COR-L47 (cell line): Measurements from ENCODE around the gene ZFR2.
A peak's percentile ranks its signal among the peaks of the same experiment; 100 is the strongest.
"Not testable (repeated sequence)": the region's sequence is repeated elsewhere in the genome, so short reads cannot be mapped to it uniquely, and the experiment has no call there.

Source experiments
- DNase-seq: peaks from one replicate; lab custom pipeline; 2025; lab: John Stamatoyannopoulos, UW

Gene ZFR2

DNA sequence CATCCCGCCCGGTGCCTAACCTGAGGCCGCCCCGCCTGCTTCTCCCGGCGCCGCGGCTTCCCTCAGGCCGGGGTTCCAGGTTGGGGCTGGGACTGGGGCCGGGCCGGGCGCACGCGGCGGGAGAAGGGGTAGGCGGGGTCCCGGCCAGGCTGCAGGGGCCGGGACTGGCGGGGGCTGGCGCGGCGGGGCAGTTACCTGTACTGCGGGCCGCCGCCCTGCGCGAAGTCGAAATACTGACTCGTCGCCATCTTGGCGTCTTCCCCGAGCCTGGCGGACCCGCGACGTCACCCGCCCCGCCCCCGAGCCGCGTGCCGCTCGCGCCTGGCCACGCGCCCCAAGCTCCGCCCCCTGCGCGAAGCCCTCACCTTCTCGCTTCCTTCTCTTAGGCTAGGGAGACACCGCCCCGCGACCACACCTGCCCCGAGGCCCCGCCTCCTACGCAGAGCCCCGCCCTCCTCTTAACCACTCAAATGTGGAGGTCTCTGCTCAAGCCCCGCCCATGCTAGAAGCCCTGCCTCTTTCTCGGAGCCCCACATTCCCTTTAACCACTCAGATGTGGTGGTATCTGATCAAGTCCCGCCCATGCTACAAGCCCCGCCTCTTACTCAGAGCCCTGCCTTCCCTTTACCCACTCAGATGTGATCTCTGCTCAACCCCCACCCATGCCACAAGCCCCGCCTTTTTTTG lies at the start of gene ZFR2:
Gene ZFR2 (minus strand): TSS at position 269 of the 687 bp plus-strand sequence. CDS start 21 bp downstream, at position 248.
- DNase-seq, result no peak

- DNase-seq, result no peak
Observed at GRCh38 chr19:3916033-3916432, 47.2 kb upstream of the ZFR2 start.

DNA sequence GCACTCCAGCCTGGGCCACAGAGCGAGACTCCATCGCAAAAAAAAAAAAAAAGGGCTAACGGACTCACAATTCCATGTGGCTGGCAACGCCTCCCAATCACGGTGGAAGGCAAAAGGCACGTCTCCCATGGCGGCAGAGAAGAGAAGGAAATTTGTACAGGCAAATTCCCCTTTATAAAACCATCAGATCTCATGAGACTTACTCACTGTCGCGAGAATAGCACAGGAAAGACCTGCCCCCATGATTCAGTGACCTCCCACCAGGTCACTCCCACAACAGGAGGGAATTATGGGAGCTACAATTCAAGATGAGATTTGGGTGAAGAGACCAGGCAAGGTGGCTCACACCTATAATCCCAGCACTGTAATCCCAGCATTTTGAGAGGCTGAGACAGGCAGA lies 45.4 kb upstream of the ZFR2 start:
- DNase-seq, result no peak

DNA sequence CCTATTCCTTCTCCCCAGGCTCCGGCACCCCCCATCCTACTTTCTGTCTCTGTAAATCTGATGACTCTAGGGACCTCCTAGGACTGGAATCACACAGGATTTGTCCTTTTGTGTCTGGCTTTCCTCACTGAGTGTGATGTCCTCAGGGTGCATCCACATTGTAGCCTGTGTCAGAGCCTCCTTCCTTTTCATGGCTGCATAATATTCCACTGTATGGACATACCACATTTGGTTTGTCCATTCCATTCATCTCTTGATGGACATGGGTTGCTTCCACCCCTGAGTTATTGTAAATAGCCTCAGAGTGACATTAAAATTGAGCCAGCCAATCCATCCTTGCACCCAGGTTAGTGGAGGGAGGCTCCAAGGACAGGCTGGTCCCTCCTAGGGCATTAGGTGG lies 41.3 kb upstream of the ZFR2 start:
- no peak for DNase-seq

GRCh38 chr19:3908266-3909054 lies 39.6 kb upstream of the ZFR2 start:
- no peak for DNase-seq

- no peak for DNase-seq
Observed at GRCh38 chr19:3907626-3908265, 38.9 kb upstream of the ZFR2 start.

DNA sequence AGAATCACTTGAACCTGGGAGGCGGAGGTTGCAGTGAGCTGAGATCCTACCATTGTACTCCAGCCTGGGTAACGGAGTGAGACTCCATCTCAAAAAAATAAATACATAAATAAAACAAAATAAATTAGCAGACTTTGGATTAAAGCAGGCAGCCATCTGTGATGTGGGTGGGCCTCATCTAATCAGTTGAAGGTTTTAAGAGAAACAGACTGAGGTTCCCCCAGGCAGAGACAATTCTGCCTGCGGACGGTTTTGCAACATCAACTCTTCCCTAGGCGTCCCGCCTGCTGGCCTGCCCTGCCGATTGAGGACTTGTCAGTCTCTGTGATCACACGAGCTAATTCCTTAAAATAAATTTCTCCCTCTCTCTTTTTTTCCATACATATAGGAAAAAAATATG lies 35.4 kb upstream of the ZFR2 start:
- DNase-seq, result no peak

DNA sequence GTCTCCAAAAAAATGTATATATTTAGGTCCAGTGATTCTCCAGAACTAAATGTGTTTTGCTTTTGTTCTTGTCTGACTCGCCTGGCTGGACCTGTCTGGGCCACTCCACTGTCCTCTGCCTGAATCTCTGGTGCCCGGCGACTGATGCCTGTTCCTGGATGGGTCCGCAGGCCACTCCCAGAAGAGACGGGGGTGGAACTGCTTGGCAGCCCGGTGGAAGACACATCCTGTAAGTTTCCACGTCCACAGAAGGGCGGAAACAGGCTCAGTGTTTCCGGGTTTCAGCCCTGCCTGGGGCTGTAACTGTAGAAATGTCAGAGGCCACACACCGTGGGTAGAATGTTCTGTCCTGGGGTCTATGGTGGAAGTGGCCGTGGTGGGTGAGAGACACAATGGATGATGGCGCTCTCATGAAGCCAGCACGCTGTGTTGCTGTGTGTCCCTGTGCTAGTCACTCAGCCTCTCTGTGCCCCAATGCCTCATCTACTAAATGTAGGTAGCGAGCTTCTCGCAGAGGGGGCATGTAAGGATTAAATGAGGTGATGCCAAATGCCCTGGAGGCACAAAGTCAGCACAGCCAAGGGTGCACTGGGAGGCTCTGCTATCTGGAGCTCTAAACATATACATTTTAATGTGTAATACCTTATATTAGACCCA lies 33.6 kb upstream of the ZFR2 start:
- DNase-seq, result no peak

- no peak for DNase-seq
Observed at GRCh38 chr19:3899531-3900294, 30.9 kb upstream of the ZFR2 start.

- DNase-seq, result no peak
Observed at GRCh38 chr19:3898426-3898825, 29.6 kb upstream of the ZFR2 start.

- DNase-seq, result no peak
Observed at GRCh38 chr19:3897936-3898335, 29.1 kb upstream of the ZFR2 start.

- DNase-seq, result no peak
Observed at GRCh38 chr19:3895788-3896187, 26.9 kb upstream of the ZFR2 start.

- not testable (repeated sequence) for DNase-seq
Observed at GRCh38 chr19:3894959-3895358, 26.1 kb upstream of the ZFR2 start.

- DNase-seq, result no peak
Observed at GRCh38 chr19:3893509-3894179, 24.8 kb upstream of the ZFR2 start.

- DNase-seq, result no peak
Observed at GRCh38 chr19:3890591-3890990, 21.8 kb upstream of the ZFR2 start.

DNA sequence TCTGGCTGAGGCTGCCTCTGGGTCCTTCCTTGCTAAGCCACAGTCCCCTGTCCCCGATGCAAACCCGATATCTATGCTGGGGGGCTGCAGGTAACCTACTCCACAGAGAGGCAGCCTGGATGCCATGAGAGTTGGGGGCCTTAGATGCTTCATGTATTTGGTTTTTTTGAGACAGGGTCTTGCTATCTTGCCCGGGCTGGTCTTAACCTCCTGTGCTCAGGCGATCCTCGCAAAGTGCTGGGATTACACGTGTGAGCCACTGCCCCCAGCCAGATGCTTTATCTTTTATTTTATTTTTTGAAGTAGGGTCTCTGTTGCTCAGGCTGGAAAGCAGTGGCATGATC lies 13.2 kb upstream of the ZFR2 start:
- no peak for DNase-seq

DNA sequence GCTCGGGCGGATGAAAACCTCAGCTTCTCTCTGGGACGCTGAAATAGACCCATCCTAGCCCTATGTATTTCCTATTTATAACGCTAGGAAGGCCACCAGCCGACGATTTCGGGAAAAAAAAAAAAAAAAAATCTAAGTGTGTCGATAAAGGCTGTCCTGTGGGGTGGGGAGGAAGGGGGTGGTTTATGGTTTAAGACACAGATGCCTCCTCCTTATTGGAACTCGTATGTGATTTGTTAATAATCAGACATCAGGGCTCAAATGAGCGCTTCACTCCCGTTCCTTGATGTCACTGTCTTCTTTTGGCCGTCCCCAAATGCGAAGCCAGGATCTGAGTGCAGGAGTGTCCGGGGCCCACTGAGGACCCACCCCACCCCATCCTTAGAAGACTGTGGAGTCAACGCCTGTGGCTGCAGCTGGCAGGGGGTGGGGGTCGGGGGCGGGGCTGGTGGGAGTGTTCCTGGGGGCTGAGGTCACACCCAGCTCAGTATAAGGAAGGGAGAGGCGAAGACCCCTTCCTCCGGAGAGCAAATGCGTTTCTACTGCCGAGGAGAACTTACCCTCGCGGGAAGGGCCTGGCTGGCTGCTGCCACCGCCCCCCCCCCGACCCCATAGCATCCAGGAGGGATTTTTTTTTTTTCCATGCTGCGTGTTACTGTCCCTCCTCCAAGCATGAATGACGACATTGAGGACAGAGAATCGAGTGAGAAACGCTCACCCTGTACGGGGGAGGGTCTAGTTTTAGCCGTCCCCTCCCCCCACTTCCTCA lies 12.6 kb upstream of the ZFR2 start:
- DNase-seq, result peak; percentile 23

DNA sequence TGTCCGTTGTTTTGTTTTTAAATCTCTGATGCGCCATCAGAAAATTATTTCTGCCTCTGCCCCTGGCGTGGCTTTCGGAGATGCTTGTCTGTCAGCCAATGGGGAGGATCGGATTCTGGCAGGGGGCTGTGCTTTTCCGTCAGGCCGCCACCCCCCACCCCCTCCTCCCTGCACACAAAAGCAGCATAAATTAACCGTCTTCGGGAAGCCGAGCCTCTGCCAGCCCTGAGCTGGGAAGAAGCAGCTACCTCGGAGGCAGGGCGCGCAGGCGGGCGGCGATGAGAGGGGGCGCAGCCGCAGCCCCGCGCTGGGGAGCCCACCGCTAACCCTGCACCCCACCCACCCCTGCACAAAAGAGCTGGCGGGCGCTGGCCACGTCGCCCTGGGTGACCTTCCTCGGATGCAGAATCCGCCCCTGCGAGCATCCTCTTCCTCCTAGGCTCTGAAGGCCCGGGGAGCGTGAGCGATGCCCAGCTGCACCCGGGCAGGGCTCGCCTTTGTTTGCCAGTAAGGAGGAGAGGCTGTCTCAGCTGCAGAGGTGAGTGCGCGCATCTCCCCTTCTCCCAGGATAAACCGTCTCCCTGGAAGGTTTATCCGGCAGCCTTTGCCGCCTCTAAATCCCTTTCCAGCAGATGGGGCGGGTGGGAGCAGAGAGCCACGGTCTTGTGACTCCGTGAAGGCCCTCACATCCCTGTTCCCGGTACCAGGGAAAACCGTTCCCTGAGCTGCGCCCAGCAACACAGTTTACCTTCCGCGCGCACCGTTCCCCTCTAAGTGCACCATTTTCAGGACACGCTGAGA lies 11.8 kb upstream of the ZFR2 start, which contains the start of gene ATCAY:
Gene ATCAY (plus strand): TSS at position 215 of the 801 bp plus-strand sequence. CDS start 5,083 bp downstream, outside the sequence.
- DNase-seq, result peak; percentile 84

DNA sequence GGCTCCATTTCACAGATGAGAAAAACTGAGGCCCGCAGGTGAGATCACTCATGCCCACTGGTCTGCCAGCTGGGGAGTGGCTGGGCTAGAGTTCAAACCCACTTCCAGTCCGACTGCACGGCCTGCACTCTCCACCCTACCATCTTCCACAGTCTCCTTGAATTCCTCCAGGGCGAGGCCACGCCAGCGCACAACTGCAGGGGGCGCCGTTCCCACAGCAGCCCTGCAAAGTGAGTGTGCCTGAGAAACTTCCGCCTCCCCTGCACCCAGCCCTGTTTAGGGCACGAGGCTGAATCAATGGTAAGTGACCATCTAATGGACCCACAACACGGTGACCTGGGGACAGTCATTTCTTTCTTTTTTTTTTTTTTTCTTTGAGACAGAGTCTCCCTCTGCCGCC lies 10.8 kb upstream of the ZFR2 start:
- no peak for DNase-seq

DNA sequence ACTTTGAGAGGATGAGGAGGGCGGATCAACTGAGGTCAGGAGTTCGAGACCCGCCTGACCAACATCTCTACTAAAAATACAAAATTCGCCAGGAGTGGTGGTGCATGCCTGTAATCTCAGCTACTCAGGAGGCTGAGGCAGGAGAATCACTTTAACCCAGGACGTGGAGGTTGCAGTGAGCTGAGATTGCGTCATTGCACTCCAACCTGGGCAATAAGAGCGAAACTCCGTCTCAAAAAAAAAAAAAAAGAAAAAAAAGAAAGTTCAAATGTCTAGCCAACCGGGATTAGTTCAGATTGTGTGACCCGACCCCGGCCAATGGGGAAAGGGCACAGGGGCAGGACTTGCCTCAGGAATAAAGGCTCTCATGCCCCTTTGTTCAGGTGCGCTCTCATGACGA lies 5.9 kb upstream of the ZFR2 start:
- not testable (repeated sequence) for DNase-seq
